HG02973 (cell line): ENCODE results near the gene CADM1.

Experiments used
- ATAC-seq: cut with Tn5 transposase; IDR thresholded peaks from one replicate; pipeline ENCODE4 v1.9.1; 2021; ENCODE audit warnings: moderate library complexity; ENCODE audit not compliant: unreplicated experiment

CADM1 gene

GRCh38 chr11:115409116-115409670 is 95.0 kb downstream of the CADM1 start:
- no peak for ATAC-seq

GRCh38 chr11:115408036-115408921 is 95.9 kb downstream of the CADM1 start:
- ATAC-seq: no peak

GRCh38 chr11:115407496-115407895 is 96.7 kb downstream of the CADM1 start:
- no peak for ATAC-seq

GRCh38 chr11:115406404-115406803 is 97.8 kb downstream of the CADM1 start:
- ATAC-seq: no peak

- no peak for ATAC-seq
These were observed 105.7 kb downstream of the CADM1 start for GRCh38 chr11:115398333-115399080.

GRCh38 chr11:115396533-115396932 is 107.7 kb downstream of the CADM1 start:
- no peak for ATAC-seq

- ATAC-seq: no peak
These were observed 110.3 kb downstream of the CADM1 start for GRCh38 chr11:115393950-115394349.

- ATAC-seq: no peak
These were observed 112.6 kb downstream of the CADM1 start for GRCh38 chr11:115391598-115391997.

GRCh38 chr11:115391160-115391559 is 113.1 kb downstream of the CADM1 start:
- ATAC-seq: no peak

GRCh38 chr11:115390441-115390840 is 113.8 kb downstream of the CADM1 start:
- no peak for ATAC-seq

- no peak for ATAC-seq
These were observed 114.4 kb downstream of the CADM1 start for GRCh38 chr11:115389790-115390189.

GRCh38 chr11:115385226-115385625 is 119.0 kb downstream of the CADM1 start:
- no peak for ATAC-seq

GRCh38 chr11:115384236-115384635 is 120.0 kb downstream of the CADM1 start:
- ATAC-seq: no peak

- ATAC-seq: no peak
These were observed 120.8 kb downstream of the CADM1 start for GRCh38 chr11:115383431-115383830.

- peak; percentile 82 for ATAC-seq
These were observed 124.7 kb downstream of the CADM1 start for GRCh38 chr11:115379528-115379927.

GRCh38 chr11:115378557-115378956 is 125.7 kb downstream of the CADM1 start:
- no peak for ATAC-seq

- ATAC-seq: no peak
These were observed 126.3 kb downstream of the CADM1 start for GRCh38 chr11:115377882-115378296.

- no peak for ATAC-seq
These were observed 135.6 kb downstream of the CADM1 start for GRCh38 chr11:115368616-115369015.

- ATAC-seq: no peak
These were observed 137.4 kb downstream of the CADM1 start for GRCh38 chr11:115366826-115367225.

- ATAC-seq: no peak
These were observed 138.3 kb downstream of the CADM1 start for GRCh38 chr11:115365907-115366306.

GRCh38 chr11:115364896-115365295 is 139.3 kb downstream of the CADM1 start:
- no peak for ATAC-seq

- no peak for ATAC-seq
These were observed 140.3 kb downstream of the CADM1 start for GRCh38 chr11:115363921-115364320.
